ENCODE measurements around the gene MMP24.

GRCh38 chr20:35277531-35278395 lies 51.3 kb downstream of the MMP24 start, which contains the start of gene MMP24OS:
- TF ChIP-seq POLR2A (IDR thresholded peaks at IDR 0.05) (peak; percentile 96), CTCF (IDR thresholded peaks at IDR 0.05) (peak in 4 of 5 experiments; percentile 13 to 41 (median 26)), EP300 (IDR thresholded peaks at IDR 0.05; ENCODE audit: low read depth) (no peak), POLR2AphosphoS5 (IDR thresholded peaks at IDR 0.05) (peak; percentile 96 to 99 (median 98))
